C4-2B (cell line): ENCODE measurements around the gene PCBP4.

Experiments used
- ZFX ChIP-seq: fragments of 450-650 bp; IDR thresholded peaks from 2 replicates; pipeline ENCODE4 v1.6.1; 2017
- TF ChIP-seq, protein P1 (sequence below): fragments of 450-650 bp; conservative IDR thresholded peaks from 2 replicates; pipeline ENCODE4 v1.5.1; 2017; ENCODE audit warnings: mild to moderate bottlenecking

DNA sequence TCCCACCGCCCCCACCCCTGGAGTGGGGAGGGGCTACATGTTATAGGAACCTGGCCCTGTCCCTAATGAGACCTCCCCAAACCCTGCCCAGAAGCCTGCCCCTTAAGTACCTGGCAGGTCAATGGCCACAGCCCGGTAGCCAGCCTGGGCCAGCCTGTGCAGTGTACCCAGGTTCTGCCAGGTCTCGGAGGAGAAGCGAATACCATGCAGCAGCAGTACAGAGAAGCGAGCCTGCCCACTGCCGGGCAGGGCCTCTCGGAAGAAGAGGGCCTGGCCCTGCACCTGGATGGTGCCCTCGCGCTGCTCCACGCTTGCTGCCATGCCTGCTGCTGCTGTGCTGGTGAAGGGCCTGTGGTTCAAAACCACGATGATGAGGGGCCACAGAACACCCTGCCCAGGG is 4.1 kb upstream of the PCBP4 start:
- TF ChIP-seq, protein P1, sequence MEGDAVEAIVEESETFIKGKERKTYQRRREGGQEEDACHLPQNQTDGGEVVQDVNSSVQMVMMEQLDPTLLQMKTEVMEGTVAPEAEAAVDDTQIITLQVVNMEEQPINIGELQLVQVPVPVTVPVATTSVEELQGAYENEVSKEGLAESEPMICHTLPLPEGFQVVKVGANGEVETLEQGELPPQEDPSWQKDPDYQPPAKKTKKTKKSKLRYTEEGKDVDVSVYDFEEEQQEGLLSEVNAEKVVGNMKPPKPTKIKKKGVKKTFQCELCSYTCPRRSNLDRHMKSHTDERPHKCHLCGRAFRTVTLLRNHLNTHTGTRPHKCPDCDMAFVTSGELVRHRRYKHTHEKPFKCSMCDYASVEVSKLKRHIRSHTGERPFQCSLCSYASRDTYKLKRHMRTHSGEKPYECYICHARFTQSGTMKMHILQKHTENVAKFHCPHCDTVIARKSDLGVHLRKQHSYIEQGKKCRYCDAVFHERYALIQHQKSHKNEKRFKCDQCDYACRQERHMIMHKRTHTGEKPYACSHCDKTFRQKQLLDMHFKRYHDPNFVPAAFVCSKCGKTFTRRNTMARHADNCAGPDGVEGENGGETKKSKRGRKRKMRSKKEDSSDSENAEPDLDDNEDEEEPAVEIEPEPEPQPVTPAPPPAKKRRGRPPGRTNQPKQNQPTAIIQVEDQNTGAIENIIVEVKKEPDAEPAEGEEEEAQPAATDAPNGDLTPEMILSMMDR = no peak
- no peak for TF ChIP-seq ZFX
